PC-3 (cell line): Measurements from ENCODE around the gene CAMK1G. TPM values are rescaled to one million over a fixed set of nuclear protein-coding genes. Genes with fewer than 3 reads are reported as not detected.

ENCODE experiments used
- ATAC-seq: fragments of 200-7000 bp; cut with Tn5 transposase; 2 replicates; pipeline ENCODE4 v1.9.1; 2020; ENCODE audit warnings: mild to moderate bottlenecking, moderate library complexity
- BruUV-seq: library from RNA; stranded (reverse); fragments of 400-500 nt; replicated peaks from 2 replicates; lab custom pipeline; 2021; lab: Mats Ljungman, UMichigan
- CTCF ChIA-PET: fragments of 300-600 bp; sonication (Branson Sonifier 250); formaldehyde crosslinking; loops from one replicate; lab custom pipeline; 2022; ENCODE audit warnings: antibody characterized with exemption; lab: Charles Lee
- POLR2A ChIA-PET: fragments of 300-600 bp; sonication (Branson Sonifier 250); formaldehyde crosslinking; loops from one replicate; lab custom pipeline; 2022; ENCODE audit warnings: antibody characterized with exemption; ENCODE audit not compliant: unreplicated experiment; lab: Charles Lee
- DNase-seq: peaks from one replicate; pipeline ENCODE4 v3.0.0-alpha.2; 2015
- H2AFZ ChIP-seq: fragments of 300-600 bp; sonication (generic); 2 replicates; pipeline ENCODE4 v1.6.0; 2016; ENCODE audit warnings: antibody characterized with exemption, low read length
- H3F3A ChIP-seq: fragments of 300-600 bp; sonication (generic); one replicate; pipeline ENCODE4 v1.6.0; 2017; ENCODE audit warnings: antibody characterized with exemption, low read length, control low read depth, mild to moderate bottlenecking; ENCODE audit not compliant: unreplicated experiment
- H3K27ac ChIP-seq: fragments of 300-600 bp; sonication (generic); 2 replicates; pipeline ENCODE4 v1.5.1; 2016; ENCODE audit warnings: mild to moderate bottlenecking, low read length
- H3K27me3 ChIP-seq: fragments of 300-600 bp; sonication (generic); 2 replicates; pipeline ENCODE4 v1.6.1; 2016; ENCODE audit warnings: low read length, mixed read lengths
- H3K36me3 ChIP-seq: fragments of 300-600 bp; sonication (generic); 2 replicates; pipeline ENCODE4 v1.6.1; 2016; ENCODE audit warnings: low read depth, mixed run types, low read length, mixed read lengths
- H3K4me1 ChIP-seq: fragments of 300-600 bp; sonication (generic); 2 replicates; pipeline ENCODE4 v1.5.1; 2016; ENCODE audit warnings: low read length; ENCODE audit not compliant: insufficient read depth
- H3K4me2 ChIP-seq: fragments of 300-600 bp; sonication (generic); 2 replicates; pipeline ENCODE4 v1.6.0; 2016; ENCODE audit warnings: low read length
- H3K4me3 ChIP-seq: fragments of 300-600 bp; sonication (generic); 2 replicates; pipeline ENCODE4 v1.5.1; 2016; ENCODE audit warnings: mild to moderate bottlenecking, low read length, mixed read lengths
- H3K79me2 ChIP-seq: fragments of 300-600 bp; sonication (generic); 2 replicates; pipeline ENCODE4 v1.6.1; 2017; ENCODE audit warnings: low read length, mixed read lengths
- H3K9ac ChIP-seq: fragments of 300-600 bp; sonication (generic); 2 replicates; pipeline ENCODE4 v1.6.0; 2016; ENCODE audit warnings: mild to moderate bottlenecking, low read length
- H3K9me2 ChIP-seq: fragments of 300-600 bp; sonication (generic); replicated peaks from 2 replicates; pipeline ENCODE4 v1.6.1; 2016; ENCODE audit warnings: mixed run types, low read length, mixed read lengths
- H3K9me3 ChIP-seq: fragments of 300-600 bp; sonication (generic); 2 replicates; pipeline ENCODE4 v1.6.1; 2016; ENCODE audit warnings: low read length, mixed read lengths
- H4K20me1 ChIP-seq: fragments of 300-600 bp; sonication (generic); 2 replicates; pipeline ENCODE4 v1.6.1; 2016; ENCODE audit warnings: low read length, mixed read lengths
- CTCF ChIP-seq: fragments of 300-600 bp; sonication (generic); conservative IDR thresholded peaks from 2 replicates; pipeline ENCODE4 v1.5.1; 2017; ENCODE audit warnings: antibody characterized with exemption, low read depth, mild to moderate bottlenecking, low read length
- EZH2 ChIP-seq: fragments of 300-600 bp; sonication (generic); IDR thresholded peaks from one replicate; pipeline ENCODE4 v1.6.1; 2017; ENCODE audit warnings: antibody characterized with exemption, mild to moderate bottlenecking, low read length; ENCODE audit not compliant: unreplicated experiment
- EZH2phosphoT487 ChIP-seq: fragments of 300-600 bp; sonication (generic); IDR thresholded peaks from 2 replicates; pipeline ENCODE4 v1.6.1; 2018; ENCODE audit warnings: mild to moderate bottlenecking, antibody characterized with exemption, low read length, borderline replicate concordance
- intact Hi-C: fragments of 100-400 bp; cut with micrococcal nuclease; formaldehyde crosslinking; loops from 2 replicates; pipeline ENCODE4 v1.9.0; 2023
- total RNA-seq: library from RNA; depleted of rRNA; stranded (reverse); fragments of >200 nt; gene quantifications from 2 replicates; pipeline ENCODE4 v1.2.3, GENCODE V29; 2014

Gene CAMK1G
- total RNA-seq, 1 experiment from 2014 or later = not detected

- H3K9me2 ChIP-seq = no peaks in the 10 kb centered on the region
- no peak overlapping the region for H3K27ac ChIP-seq
- no peaks in the 10 kb centered on the region for H3K4me1 ChIP-seq
- peaks cover 13% of the 10 kb centered on the region for H3F3A ChIP-seq
- peaks cover 100% of the 10 kb centered on the region for H3K36me3 ChIP-seq
- POLR2A ChIA-PET = no interaction called here
- H3K79me2 ChIP-seq = no peaks in the 10 kb centered on the region; the same call in 1 of the 2 replicates
- H3K9ac ChIP-seq = no peak overlapping the region
- no peak overlapping the region for H3K4me2 ChIP-seq
- no TSS peak for BruUV-seq
- intact Hi-C loops = loop anchor here (2.0 kb wide), 1 partner anchor 18 kb away; no protein-coding TSS in a partner anchor
- 0 out of 2 replicates have a peak, but pooled peaks have one; percentile 15 for ATAC-seq
- CTCF ChIA-PET = no interaction called here
- no peak for DNase-seq
- H3K9me3 ChIP-seq = no peaks in the 10 kb centered on the region
- H4K20me1 ChIP-seq = peaks cover 52% of the 10 kb centered on the region
- TF ChIP-seq EZH2phosphoT487 (no peak), EZH2 (no peak), CTCF (no peak)
- H3K4me3 ChIP-seq = no peak overlapping the region
- no peaks in the 10 kb centered on the region for H3K27me3 ChIP-seq
- no peak overlapping the region for H2AFZ ChIP-seq
Observed at GRCh38 chr1:209621286-209621685, 37.8 kb downstream of the CAMK1G start.

- TF ChIP-seq CTCF (no peak), EZH2 (no peak), EZH2phosphoT487 (no peak)
- no peak overlapping the region for H3K4me3 ChIP-seq
- H3K27me3 ChIP-seq = no peaks in the 10 kb centered on the region
- intact Hi-C loops = loop anchor here (2.0 kb wide), 1 partner anchor 19 kb away; no protein-coding TSS in a partner anchor
- H3K79me2 ChIP-seq = no peaks in the 10 kb centered on the region; the same call in 1 of the 2 replicates
- ChIA-PET POLR2A (no interaction called here), CTCF (no interaction called here)
- H3K9me3 ChIP-seq = no peaks in the 10 kb centered on the region
- no peak for ATAC-seq
- H3F3A ChIP-seq = peaks cover 13% of the 10 kb centered on the region
- H3K4me2 ChIP-seq = no peak overlapping the region
- no TSS peak for BruUV-seq
- no peak overlapping the region for H3K27ac ChIP-seq
- H3K36me3 ChIP-seq = peaks cover 100% of the 10 kb centered on the region
- H4K20me1 ChIP-seq = peaks cover 56% of the 10 kb centered on the region
- H2AFZ ChIP-seq = no peak overlapping the region
- H3K9me2 ChIP-seq = no peaks in the 10 kb centered on the region
- no peak for DNase-seq
- no peak overlapping the region for H3K9ac ChIP-seq
- H3K4me1 ChIP-seq = no peaks in the 10 kb centered on the region
Observed at GRCh38 chr1:209621741-209622655, 38.5 kb downstream of the CAMK1G start.
